ENCODE measurements around the gene MARCHF5.

The MARCHF5 gene, protein sequence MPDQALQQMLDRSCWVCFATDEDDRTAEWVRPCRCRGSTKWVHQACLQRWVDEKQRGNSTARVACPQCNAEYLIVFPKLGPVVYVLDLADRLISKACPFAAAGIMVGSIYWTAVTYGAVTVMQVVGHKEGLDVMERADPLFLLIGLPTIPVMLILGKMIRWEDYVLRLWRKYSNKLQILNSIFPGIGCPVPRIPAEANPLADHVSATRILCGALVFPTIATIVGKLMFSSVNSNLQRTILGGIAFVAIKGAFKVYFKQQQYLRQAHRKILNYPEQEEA

DNA sequence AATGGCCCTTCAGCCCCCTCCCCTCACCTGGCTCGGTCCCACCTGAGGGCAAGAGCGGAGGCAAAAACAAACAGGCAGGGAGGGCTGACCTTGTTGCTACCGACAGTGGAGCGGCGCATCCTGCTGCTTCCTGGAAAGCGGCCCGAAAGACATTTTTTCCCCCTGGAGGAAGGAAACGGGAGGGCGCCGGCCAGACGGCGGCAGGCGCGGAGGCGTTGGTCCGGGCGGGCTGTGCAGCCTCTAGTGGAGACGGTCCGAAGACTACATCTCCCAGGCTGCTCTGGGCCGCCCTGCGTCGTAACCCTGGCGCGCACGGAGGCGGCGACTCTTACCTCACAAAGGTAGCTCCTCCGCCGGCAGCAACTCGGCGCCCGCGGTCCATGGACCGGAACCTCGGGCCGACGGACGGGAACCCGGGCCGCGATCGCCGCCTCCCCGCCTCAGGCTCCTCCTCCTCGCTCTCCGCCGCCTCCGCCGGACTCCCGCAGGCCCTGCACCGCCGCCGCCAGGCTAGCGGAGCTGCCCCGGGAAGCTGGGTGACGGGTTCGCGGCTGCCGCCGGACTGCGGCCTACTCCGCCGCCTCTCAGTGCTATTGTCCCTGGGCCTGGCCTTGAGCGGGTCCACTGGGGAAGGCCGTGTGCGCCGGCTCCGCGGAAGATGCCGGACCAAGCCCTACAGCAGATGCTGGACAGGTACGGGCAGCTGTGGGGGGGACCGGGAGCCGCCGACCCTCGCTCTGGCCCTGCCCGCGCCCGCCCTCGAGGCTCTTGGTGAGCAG is at the start of gene MARCHF5, which contains the start of gene CPEB3:
Gene MARCHF5 (plus strand): TSS at position 331 of the 779 bp plus-strand sequence. CDS start 328 bp downstream, at position 659.
Gene CPEB3 (minus strand): TSS at position 242 of the 779 bp plus-strand sequence. CDS start 50,728 bp downstream, outside the sequence.
- peak; percentile 99 for DNase-seq (ENCODE audit: low read depth, low spot score)

DNA sequence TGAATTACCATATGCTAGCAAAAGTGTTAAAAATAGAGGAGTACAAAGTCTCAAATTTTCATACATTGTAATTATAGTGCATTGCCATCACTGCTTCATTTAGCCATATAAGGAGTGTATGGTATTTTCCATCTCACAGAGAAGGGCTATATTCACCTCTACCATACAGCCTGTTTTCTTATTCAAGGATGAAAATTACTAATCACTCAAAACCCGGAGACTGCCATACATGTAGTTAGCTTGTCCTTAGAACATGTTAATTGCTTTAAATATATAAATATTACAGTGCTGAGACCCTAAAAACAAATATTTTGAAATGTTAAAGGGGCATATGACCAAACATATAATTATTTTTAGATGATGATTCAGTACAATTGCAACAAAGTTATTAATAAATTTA is 49.5 kb upstream of the MARCHF5 start:
- DNase-seq (ENCODE audit: low read depth, low spot score) = no peak

DNA sequence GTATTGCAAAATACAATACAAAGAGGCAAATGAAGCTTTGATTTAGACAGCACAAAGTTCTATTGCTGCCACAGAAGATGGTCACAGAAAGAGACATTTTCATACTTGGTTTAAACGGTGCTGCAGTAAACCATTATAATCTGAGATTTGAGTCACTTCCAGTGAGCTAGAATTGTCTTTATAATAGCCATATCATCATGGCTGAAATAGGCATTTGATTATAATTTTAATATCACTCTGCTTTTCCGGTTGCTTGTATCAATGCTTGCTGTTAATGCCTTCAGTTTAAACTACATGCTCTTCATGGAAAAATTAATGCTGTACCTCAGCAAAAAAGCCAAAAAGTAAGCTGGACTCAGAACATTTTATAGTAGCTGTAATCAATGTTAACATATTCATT is 48.6 kb upstream of the MARCHF5 start:
- DNase-seq (ENCODE audit: low read depth, low spot score) = no peak

DNA sequence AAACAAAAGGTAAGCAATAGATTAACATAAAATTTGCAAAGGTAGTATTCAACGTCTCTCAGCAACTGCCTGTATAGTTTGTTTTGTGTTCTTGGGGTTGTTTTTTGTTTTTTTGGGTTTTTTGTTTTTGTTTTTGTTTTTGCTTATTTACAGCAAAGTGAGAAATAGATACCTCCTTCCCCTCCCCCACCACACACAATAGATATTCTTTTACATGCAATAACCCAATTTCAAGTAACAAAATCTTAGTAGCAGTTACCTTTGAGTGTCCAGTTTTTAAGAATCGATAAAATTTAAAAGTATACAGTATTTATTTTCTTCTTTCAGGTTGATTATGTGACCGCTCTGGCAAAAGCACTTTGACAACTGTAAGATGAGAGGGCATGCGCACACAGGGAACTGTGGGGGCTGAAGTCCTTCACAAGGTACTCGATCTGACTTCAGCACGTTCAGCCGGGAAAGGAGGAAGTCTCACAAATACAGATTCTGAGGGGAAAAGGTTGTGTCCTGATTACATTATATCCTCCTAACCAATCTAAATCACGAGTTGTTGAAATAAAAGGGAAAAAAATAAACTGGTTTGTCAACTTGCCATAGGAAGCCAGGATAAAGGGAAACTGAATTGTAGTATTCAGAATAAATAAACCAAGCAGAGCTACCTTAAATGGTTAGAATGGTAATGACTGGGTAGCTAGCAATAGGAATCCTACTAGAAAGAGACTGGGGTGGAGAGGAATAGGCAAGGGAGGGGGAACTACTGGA is 47.9 kb upstream of the MARCHF5 start:
- peak; percentile 83 for DNase-seq (ENCODE audit: low read depth, low spot score)

DNA sequence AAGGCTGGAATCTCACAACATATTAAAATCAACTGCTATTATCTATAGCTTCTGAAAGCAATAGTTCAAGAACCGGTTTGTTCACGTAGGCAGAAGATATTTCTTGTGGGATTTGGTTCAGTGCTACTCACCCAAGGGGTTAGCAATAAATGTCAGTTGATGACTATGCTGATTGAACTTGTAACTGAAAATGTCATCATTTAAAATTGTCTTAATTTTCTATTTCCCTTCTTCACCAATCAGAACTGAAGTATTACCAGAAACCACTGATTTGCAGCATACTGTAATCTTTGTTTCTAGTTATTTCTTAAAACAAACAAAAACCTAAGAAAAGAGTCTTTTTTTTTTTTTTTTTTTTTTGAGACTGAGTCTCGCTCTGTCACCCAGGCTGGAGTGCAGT is 46.2 kb upstream of the MARCHF5 start:
- DNase-seq (ENCODE audit: low read depth, low spot score) = no peak

DNA sequence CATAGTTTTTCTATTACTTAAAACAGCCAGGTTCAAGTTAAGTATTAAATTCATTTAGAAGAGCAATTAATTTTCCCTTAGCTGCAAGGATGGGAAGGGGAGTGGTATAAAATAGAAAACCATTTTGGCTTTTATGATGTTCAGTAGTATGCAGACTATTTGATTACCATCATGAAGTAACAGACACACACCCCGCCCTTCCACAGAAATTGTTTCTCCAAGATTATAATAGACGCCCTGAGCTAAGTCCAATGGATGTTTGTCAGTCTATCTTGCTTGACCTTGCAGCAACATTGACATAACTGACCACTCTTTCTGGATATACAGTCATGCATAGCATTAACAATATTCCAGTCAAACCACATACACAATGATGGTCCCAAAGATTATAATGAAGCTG is 42.4 kb upstream of the MARCHF5 start:
- DNase-seq (ENCODE audit: low read depth, low spot score) = no peak

DNA sequence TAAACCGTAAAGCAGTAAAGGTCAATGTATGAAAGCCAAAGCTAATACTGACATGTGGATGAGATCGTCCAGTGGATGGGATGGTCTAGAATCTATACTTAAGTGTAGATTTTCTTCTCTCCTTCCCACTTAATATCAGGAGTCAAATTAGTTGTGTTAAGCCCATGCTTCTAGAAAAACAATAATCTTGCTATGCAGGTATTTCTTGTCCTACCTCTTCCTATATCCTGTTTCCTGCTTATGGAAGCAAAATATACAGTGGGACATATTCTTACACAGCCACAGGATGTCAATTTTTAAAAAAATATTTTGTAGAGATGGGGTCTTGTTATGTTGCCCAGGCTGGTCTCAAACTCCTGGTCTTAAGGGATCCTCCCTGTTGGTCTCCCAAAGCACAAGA is 27.6 kb upstream of the MARCHF5 start:
- DNase-seq (ENCODE audit: low read depth, low spot score) = no peak

DNA sequence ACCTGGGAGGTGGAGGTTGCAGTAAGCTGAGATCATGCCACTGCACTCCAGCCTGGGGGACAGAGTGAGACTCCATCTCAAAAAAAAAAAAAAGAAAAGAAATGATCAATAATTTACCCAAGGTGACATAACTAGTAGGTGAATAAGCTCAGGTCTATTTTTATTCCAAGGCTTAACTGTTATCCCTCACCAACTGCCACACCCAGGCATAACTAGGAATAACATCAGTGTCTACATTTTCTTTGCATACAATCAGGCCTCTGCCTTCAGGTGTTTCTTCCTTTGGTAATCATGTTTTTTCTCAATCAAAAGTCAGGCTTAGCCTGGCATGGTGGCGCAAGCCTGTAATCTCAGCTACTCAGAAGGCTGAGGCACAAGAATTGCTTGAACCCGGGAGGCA is 26.7 kb upstream of the MARCHF5 start:
- DNase-seq (ENCODE audit: low read depth, low spot score) = no peak

DNA sequence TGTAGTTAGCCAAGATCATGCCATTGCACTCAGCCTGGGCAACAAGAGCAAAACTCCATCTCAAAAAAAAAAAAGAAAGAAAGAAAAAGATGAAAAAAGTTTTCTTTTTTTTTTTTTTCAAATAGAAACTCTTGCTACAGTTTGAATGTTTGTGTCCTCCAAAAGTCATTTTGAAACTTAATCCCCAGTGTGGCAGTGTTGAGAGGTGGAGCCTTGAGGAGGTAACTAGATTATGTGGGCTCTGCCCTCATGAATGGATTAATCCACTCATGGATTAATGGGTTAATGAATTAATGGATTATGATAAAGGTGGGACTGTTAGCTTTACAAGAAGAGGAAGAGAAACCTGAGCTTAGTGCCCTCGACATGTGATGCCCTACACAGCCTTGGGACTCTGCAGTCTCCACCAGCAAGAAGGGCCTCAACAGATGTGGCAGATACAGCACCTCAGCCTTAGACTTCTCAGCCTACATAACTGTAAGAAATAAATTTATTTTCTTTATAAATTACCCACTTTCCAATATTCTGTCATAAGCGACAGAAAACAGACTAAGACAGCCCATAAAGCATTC is 25.2 kb upstream of the MARCHF5 start:
- DNase-seq (ENCODE audit: low read depth, low spot score) = no peak

DNA sequence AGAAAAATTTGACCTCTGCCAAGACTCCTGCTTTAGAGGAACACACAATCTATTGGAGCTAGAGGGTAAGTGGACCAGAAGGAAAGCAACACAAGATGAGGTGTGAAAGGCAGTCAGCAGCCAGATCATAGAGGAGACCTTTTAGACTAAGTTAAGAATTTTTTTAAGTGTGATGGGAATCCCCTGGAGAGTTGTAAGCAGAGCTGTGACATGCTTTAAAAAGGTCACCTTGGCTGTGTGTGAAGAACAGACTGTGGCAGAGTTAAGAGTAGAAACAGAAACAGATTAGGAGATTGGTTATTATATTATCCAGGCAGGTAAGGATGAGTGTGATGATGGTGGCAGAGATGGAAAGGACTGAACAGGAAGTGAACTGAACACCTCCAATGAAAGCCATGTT is 23.6 kb upstream of the MARCHF5 start:
- no peak for DNase-seq (ENCODE audit: low read depth, low spot score)

DNA sequence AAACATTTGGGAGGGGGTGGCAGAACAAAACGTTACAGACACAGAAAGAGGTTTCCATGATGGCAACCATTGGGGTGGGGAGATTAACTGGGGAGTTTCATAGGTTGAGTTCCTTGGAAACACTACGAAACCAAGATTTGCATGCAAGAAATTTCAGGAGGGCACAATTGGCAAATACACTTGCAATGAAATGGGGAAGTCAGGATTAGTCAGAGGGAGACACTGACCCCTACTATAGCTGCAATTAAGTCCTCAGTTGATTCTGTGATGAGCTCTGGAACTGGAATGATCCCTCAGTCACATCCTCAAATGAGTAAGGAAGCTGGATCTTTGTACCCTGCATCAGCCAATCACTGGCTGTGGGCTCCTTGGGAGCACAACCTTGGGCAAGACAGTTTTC is 22.2 kb upstream of the MARCHF5 start:
- no peak for DNase-seq (ENCODE audit: low read depth, low spot score)

DNA sequence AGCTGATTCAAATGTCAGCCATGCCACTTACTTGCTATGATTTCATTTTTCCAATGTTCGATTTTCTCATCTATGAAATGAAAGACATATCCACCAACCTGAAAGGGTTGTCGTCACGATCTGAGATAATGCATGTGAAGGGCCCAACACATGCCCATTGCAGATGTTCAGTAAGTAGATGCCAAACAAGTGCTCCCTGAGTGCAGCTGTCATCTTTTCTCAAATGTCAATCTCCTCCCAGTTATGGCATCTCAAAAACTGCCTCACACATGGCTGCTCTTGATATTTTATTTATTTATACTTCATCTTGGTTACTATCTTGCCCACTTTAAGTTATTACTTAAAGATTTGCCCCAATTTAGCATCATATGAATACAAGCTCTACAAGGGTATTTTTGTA is 16.9 kb upstream of the MARCHF5 start:
- no peak for DNase-seq (ENCODE audit: low read depth, low spot score)

DNA sequence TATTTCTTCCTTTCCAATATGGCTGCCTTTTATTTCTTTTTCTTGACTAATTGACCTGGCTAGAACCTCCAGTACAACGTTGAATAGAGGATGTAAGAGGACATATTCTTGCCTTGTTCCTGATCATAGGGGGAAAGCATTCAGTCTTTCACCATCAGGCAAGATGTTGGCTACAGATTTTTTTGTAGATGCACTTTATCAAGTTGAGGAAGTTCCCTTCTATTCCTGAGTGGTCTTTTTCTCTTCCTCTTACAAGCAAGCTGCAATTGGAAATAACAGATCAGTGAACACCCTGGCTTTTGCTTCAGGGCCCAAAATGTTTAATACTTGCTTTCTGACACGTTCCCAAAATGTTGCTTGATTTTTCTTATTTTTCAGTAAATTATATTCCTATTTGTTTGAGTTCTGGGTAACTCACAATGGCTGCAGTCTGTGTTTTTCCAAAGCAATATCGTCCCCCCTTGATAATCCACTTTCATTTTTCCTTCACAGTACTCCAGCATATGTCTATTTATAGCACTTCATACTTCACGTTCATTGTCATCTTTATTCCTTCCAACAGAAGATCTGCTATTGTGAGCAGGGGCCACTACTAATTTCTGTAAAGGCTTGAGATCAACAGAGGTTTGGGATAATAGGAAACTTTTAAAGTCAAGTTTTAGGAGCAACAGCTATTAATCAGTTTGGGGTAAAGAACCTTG is 11.8 kb upstream of the MARCHF5 start:
- no peak for DNase-seq (ENCODE audit: low read depth, low spot score)

DNA sequence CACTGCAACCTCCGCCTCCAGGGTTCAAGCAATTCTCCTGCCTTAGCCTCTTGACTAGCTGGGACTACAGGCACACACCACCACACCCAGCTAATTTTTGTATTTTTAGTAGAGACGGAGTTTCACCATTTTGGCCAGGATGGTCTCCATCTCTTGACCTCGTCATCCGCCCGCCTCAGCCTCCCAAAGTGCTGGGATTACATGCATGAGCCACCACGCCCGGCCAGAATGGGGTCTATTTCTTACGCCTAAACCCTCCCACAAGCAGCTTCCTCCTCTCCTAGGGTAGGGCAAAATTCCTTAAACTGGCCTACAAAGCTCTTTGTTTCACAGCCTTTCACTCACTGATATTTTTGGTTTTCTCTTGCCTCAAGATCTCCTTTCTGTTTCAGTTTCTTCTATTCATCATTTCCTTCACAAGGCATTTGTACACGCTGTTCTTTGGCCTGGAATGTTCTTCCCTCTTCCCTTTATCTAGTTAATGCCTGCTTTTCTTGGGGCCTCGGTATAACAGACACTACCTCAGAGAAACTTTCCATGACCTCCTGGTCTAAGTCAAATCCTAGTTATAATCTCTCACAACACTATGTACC is 6.8 kb upstream of the MARCHF5 start:
- no peak for DNase-seq (ENCODE audit: low read depth, low spot score)

DNA sequence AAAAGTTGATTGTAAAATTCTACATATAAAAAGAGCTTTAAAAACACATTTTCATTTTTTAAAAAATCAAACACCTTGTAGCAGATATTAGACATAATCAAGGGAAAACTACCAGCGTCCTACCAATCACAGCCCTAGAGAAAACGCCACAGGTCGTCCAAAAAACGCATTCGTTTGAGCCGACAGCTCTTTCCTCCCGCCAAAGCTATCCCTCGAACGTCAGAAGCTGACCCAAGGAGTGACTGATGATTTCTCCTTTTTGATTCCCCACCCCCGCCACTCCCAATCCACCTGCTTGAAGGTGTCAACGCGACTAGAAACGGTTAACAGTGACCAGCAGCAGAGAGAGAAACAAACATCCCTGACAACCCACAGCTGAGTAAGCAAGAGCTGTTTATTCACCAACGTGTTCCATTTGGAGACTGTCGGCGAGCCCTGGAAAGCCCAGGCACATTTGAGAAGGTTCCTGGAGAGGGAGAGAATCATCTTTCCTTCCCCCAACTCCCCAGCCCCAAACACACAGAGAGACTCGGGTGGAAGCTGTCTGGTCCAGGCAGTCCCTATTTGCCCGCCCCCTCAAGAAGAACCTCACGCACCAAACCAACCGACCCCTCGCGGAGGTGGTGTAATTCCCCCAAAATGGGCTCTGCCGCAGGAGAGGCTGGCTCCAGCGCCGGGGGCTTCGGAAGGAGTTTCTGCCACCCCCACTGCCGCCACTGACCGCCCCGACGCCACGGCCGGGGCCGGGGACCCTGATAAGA is 711 bp upstream of the MARCHF5 start:
- peak; percentile 62 for DNase-seq (ENCODE audit: low read depth, low spot score)

DNA sequence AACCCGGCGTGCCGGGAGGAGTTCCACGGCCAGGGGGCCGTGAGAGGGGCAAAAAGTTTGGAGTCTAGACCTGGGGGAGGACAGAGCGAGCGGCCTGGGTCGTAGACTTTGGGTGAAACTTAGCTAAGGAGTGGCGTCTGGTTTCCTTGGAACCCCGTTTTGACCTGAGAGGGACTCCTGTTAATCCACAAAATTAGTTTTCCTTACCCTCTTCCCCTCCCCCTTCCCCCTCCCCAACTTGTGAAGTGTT is 574 bp downstream of the MARCHF5 start:
- no peak for DNase-seq (ENCODE audit: low read depth, low spot score)

DNA sequence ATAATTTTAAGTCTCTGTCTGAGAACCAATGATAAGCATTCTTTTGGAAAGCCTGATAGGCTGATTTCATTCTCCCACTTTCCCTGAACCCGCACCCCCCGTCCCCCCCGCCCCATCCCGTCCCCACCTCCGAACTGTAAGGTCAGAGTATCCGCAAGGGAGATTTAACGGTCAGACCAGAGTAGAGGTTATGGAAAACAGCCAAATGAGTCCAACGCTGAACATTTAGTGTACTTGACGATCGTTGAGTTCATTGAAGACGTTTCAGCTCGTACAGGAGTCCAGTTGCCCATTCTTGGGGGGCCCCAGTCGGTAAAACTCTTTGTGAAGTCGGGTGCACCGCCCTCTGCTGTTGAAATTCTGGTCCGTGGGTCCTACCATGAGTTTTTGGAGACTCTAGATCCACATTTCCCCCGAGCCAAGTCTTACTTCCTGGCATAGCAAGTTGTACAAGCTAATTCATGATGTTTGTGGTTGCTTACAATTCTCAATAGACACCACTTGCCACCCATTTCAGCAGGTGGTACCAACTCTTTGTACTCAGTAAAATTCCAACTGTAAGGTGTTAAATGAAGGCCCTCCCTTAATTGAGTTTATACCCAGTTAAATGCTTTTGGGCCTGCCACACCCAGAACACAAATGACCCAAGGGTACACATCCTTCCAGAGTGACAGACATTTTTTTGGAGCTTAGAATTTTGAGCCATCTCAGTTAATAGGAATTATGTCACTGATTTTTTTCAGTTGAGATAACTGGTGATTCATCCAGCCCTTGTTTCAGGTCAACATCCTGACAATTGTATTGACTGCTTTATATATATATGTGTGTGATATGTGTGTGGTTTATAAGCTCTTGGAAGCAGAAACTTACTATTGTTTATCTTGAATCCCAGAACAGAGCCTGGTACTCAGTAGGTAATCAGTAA is 1.2 kb downstream of the MARCHF5 start:
- peak; percentile 68 for DNase-seq (ENCODE audit: low read depth, low spot score)

DNA sequence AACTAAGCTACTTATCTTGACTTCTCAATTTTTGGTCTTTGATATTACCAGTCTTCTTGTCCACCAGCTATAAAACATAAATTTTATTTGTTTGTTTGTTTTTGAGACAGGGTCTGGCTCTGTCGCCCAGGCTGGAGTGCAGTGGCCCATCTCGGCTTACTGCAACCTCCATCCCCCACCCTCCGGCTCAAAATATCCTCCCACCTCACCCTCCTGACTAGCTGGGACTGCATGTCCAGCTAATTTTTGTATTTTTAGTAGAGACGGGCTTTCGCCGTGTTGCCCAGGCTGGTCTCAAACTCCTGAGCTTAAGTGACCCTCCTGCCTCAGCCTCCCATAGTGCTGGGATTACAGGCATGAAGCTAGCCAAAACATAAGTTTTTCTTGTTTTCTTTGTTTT is 7.5 kb downstream of the MARCHF5 start:
- DNase-seq (ENCODE audit: low read depth, low spot score) = no peak

DNA sequence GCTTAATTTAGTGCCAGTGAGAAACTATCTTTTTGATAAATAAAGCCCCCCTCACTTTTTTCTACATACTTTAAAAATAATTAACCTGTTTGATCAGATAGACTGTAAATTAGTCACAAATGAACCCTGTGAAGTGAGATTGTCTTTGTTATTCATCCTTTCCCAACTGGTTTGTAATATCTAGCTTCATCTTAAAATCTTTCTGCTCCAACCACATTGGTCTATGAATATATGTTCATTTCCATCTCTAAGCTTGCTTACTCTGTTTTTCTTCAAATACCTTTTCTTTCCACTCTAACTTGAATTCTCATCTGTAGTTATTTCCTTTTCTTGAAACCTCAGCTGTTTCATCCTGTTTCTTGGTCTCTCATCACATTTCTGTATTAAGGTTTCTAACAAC is 12.1 kb downstream of the MARCHF5 start:
- no peak for DNase-seq (ENCODE audit: low read depth, low spot score)

DNA sequence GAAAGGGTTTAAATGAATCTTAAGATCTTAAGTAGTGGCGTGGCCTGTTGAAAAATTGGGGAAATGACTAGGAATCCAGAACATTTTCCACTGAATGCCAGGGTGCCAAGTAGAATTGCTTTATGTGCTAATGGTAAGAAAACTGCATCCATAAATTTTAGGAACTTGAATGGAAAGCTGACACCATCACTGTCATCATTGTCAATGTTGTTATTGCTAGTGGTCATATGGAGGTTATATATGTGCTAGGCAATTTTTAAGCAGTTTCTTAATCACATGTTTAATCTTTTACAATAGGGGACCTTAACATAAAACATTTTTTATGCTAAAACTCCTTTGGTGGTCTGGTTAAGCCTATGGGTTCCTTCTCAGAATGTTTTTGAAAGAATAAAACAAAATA is 13.1 kb downstream of the MARCHF5 start:
- DNase-seq (ENCODE audit: low read depth, low spot score) = no peak

Data from astrocyte of the hippocampus (primary cell).